AG08395 (cell line): Measurements from ENCODE around the gene CACNA1H.
A peak's percentile ranks its signal among the peaks of the same experiment; 100 is the strongest.

Source experiments
- DNase-seq: peaks from one replicate; pipeline ENCODE4 v3.0.0; 2012; ENCODE audit warnings: mixed read lengths, low spot score

The CACNA1H gene

DNA sequence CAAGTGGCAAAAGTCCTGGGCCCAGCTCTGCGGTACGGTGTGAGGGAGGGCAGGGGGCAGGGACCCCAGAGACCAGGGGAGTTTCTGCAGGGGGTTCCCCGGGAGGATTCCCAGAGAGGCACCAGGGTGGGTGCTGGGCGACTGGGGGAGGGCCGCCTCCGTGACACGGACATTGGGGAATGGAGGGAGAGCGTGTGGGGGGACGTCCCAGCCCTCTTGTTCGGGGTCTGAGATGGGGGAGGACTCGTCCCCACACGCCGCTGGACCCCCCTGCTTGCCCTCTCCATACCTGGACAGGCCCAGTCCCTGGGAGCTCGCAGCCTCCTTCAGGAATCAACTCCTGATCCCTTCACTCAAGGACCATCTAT, 30.5 kb upstream of the CACNA1H start:
- DNase-seq: no peak

DNA sequence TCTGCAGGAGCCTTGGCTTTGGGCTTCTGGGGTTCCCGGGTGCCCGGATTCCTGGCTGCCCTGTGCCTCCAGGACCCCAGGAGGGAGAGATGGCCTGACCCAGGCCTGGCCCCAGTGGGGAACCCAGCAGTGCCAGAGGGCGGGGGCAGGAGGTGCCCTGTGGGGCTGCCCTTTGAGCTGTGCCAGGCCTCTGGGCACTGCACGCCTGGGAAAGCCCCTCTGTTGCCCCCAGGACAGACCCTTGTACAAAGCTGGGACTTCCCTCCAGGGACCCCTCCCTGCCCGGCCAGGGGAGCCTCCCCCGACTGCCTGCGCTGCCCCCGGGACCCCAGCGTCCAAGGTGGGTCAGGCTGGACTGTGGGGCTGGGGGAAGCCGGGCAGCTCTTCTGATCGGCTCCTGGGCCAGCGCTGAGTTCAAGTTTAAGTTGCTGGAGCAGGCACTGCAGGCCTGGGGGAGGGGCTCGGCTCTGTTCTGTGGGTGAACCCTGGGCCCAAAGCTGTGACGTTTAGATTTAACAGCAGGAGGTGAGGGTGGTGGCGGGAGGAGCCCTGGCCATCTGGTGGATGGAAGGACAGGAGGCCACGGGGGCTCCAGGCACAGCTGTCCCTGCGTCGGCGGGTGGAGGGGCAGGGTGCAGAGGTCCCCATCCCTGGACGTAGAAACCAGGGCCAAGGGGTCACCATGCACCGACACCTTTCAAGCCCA, 29.2 kb upstream of the CACNA1H start:
- DNase-seq: no peak

DNA sequence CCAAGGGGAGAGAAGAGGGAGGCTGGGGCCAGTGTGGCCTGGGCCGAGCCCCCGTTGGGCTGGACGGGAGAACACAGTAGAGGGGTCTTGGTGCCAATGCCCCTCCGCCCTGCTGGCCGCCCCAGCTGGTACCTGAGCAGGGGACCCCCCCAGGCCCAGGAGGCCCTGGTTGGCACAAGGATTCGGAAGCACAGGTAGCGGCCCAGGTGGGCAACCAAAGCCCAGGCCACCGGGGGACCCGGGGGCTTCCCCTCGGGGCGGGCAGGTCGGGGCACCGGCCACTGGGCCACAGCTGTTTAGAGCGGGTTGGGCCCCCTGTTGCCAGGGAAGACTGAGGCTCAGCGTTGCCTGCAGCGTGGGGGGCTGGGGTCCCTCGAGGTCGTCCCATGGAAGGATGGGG, 28.6 kb upstream of the CACNA1H start:
- no peak for DNase-seq

DNA sequence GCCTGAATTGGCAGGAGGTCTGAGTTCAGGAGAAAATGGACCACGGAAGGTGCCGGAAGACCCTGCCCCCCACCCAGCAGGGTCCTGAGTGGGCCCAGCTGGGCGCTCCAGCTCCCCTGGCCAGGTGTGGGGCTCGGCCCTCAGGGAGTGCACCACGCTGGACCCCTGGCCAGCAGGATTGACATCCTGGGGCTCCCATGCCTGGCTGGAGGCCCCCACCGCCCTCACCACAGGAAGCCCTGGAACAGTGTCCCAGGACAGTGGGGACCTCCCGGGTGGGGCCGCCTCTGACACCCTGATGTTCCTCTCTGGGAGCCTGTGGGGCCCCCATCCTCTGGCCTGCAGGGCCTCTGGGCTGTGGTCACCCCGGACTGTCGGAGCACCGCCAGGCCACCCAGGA, 28.1 kb upstream of the CACNA1H start:
- DNase-seq: no peak

DNA sequence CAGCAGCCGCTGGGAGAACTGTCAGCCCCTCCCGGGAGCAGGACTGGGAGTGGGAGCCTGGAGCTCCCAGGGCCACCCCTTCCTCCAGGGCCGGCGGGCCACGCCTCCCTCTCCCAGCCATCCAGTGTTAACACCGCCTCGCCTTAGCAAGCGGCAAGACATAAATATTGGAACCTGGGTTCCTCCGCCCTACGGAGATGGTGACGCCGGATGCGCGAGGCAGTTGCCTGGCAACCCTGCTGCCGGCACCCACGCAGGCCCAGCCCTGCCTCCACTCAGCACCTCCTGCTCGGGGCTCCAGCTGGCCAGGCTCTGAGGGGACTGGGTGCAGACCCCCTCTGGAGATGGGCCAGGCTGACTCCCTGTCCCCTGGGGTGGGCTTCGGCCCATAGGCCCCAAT, 27.4 kb upstream of the CACNA1H start:
- peak; percentile 44 for DNase-seq

DNA sequence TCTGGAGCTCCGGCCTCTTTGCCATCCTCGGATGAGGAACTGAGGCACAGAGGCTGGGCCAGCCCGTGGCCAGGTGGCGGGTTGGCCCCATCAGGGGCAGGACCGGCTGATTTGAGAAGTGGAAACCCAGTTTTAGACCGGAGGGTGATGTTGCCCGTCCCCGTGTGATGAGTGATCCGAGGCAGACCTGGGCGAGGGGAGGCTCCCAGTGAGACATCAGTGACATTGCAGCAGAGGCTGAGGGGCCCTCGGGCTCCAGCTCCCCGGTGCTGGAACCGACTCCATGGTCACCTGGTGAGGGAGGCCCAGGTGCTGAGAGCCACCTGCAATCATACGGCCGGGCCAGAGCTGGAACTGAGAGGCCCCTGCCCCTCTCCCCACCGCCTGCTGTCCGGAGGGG, 26.9 kb upstream of the CACNA1H start:
- DNase-seq: no peak

DNA sequence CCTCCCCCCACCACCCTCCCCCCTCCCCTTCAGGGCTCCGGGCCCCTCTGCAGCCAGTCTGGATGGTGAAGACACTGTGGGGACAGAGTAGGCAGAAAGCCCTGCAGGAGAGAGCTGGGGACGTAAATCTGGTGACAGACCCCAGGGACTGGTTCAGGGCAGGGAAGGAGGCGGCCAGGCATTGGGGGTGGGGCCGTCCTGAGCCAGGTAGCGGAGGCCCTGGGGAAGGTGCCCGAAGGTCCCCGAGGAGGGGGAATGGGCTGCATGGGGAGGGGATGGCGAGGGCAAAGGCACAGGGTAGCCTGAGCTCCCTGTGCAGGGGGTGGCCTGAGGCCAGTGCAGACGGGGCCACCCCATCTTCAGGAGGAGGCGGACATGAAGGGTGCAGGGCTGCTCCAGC, 26.3 kb upstream of the CACNA1H start:
- DNase-seq: no peak

DNA sequence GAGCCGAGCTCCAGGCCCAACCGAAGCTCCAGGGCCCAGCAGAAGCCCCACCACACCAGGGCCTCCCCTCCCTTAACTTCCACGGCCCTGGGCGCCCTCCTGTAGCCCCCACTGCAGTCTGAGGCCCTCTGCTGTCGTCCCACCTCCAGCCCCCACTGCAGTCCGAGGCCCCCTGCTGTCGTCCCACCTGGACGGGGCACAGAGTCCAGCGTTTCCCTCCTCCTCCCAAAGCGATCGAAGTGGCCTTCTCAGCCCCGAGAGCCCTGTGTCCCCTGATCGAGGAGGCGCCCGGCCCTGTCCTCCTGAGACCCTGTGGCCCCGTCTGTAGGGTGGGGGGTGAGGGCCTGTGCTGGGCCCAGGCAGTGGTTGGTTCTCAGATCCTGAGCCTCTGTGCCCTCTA, 25.8 kb upstream of the CACNA1H start:
- DNase-seq: no peak

DNA sequence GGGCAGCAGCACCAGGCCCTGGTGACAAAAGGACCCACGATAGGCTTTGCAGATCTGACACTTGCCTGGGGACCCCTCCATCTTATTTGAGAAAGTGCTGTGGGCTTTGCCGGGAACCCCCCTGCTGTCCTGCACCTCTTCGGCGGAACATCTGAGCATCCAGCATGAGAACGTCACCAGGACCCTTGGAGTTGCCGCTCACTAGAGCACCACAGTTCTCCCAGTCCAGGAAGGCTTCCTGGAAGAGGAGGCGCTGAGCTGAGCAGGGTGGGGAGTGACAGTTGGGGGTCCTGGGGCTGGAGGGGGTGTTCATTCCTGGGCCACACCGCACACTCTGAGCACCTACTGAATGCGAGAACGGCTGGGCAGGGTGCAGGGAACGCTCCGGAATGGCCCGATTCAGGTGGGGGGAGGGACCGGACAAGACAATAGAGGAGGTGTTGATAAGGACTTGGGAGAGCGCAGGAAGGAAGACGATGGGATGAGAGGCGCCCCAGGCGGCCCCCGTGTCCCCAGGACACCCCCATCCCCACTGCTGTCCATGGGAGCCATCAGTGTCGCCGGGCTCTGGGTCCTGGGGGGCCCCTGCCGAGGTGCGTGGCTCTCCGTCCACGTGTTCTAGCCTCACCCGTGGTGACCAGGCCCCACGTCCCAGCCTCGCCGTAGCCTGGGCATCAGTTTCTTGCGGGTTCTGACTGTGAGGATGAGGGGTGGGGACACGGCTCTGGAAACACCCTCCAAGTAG, 24.8 kb upstream of the CACNA1H start:
- no peak for DNase-seq

DNA sequence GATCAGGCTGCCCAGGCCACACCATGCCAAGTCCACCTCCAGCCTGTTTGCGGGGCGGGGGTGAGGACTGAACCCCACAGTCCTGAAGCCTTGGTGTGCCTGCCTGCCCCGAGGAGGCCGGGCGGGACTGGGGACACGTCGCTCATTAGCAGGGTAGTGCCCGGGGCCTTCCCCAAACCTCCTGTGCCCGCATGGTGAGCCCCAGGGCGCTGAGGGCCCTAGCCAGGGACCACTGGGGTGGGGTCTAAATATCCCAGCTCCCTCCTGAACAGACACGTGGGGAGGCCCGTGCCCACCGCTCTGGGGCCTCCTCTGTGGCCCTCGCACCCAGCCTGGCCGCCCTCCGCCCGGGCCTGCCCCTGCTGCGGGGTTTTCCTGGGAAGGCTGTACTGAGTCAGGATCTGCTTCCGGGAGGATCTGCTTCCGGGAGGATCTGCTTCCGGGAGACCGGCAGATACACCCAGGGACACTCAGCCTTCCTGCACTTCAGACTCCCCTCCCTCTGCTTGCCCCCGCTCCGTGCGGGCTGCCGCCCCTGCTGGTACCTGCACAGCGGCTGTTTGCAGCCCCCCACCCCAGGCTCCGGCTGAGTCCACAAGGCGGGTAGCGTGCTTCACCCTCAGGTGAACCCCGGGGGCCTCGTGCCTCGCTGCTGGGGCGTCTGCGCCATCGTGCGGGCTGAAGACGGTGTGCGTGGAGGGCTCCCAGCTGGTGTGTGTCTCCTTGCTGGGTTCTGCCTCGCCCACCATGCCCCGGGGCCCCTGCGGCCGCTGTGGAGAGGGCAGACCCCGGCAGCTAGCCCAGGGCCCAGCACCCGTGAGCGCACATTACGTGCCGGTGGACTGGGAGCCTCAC, 23.6 kb upstream of the CACNA1H start:
- no peak for DNase-seq

DNA sequence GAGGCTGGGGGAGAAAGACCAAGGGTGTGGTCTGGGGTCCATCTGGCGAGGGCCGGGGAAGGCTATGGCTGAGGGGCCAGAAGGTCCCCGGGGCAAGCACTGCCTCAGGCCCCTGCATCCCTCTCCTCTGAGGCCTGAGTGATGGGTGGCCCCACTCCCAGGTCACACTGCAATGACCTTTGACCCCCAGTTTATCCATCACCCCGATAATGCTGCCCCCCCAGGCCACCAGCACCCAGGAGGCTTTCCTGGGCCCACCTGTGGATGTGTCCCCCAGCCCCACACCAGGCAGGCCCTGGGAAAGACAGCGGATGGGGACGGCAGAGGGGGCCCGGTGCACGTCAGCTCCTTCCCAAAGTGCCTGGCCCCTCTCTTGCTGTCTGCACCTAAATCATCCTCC, 22.5 kb upstream of the CACNA1H start:
- no peak for DNase-seq

DNA sequence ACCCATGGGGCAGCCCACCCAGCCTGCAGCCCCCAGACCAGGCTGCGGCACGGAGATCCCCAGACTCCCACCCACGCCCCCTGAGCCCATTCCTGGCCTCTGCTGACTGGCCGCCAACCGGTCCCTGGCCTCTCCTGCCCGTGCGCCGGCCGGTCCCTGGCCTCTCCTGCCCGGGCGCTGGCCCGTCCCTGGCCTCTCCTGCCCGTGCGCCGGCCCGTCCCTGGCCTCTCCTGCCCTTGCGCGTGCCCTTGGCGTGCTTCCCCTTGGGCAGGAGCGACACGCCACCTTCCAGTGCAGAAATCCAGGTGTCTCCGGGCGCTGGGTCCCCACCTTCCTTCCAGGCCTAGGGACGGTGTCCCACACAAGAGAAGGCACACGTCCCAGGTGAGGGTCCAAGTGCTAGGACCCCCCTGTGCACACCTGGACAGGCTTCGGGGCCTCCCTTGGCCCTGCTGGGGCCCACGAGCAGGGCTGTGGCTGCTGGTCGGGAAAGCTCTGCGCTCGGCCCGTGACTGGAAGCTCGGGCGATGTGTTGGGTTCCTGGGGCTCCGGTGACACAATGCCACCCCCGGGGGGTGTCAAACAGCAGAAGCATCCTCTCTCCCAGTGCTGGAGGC, 21.4 kb upstream of the CACNA1H start:
- no peak for DNase-seq

DNA sequence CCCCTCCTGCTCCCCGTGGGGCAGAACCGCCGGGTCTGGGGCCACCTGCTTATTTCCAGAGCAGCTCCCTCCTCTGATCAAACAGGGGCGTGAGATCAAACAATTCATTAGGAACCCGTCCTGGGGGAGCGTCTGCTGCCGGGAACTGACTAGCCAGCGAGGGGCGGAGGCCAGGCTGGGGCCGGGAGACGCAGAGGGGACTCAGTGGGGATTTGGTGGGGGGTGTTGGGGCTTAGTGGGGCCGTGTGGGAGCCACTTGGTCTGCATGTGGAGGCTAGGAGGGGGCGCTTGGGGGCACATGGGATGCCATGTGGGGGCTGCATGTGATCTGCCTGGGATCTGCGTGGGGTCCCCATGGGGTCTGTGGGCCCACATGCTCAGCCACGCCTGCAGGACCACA, 20.5 kb upstream of the CACNA1H start:
- DNase-seq: no peak

DNA sequence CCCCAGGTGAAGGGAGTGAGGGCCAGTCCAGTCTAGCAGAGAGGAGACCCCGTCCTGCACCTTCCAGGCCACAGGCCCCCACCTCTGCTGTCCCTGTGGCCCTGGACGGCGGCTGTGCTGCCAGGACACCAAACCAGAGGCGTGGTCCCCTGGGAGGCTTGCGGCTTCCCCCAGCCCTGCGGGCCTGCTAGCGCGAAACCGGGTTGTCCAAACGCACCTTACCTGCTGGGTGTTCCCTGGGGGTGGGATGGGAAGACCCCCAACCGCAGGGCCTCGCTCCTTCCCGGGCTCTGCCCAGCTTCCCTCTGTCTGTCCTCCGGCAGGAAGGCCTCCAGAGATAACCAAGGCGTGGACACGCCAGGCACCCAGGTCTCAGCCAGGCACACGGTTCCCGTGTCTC, 19.6 kb upstream of the CACNA1H start:
- no peak for DNase-seq

DNA sequence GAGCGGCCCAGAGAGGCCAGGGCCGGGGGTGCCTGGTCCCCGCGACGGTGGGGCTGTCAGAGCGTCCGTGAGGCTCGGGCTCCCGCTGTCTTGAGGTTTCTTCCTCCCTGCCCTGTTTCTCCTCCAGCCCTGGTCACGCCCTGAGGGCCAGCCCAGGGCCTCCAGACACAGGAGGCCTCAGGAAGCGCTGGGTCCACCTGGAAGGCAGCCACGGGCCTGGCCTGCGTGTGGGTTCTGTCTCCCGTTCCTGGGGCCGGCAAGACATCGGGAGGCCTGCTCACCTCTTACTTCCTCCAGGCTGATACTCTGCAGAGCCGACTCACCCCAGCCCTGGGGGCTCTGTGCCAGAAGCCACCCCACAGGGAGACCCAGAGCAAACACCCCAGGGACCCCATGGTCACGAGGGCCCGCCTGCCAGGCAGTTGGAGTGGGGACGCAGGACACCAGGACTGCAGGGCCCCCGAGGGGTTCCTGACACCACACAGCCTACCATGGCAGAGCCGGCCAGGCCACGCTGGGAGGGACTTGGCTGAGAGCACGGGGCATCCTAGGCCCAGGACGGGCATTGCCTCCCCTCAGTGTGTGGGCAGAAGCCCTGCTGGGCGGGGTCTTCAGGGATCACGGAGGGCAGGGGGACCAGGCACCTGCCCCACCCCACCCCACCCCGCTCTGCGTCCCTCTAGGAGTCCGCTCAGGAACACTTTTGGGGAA, 18.9 kb upstream of the CACNA1H start:
- no peak for DNase-seq

DNA sequence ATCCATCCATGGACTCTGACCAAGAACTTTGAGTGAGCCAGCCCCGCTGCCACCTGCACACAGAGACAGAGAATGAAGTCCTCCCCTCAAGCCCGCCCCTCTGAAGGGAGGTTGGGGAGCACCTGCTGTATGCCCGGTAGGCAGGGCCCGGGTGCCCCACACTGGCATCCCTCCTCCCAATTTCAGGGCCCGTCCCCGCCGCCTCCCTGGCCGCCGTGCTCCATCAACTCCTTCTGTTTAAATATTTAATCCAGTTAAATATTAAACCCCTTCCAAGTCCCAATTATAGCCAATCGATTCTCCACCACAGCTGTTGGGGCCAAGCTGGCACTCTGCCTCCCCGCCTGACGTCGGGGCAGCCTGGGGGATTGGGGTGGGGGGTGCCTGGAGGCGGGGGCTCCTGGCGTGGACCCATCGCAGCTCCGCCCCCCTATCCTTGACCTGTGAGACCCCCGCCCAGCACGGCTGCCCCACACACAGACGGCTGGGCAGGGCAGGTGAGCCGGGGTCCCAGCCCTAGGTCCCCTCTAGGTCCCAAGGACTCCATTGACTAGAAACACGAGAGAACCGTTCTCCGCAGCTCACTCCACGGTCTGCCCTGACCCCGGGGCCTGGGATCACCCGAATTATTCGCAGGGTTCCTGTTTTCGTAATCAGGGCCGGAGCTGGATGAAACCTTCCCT, 18.0 kb upstream of the CACNA1H start:
- DNase-seq: no peak

DNA sequence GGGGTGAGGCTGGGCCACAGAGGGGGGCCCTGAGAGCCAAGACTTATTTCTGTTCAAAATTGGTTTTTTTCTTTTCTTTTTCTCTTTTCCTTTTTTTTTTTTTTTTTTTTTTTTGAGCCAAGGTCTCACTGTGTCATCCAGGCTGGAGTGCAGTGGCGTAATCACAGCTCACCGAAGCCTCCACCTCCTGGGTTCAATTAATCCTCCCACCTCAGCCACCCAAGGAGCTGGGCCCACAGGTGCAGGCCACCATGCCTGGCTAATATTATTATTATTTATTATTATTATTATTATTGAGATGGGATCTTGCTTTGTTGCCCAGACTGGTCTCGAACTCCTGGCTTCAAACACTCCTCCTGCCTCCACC, 17.5 kb upstream of the CACNA1H start:
- DNase-seq: no peak

DNA sequence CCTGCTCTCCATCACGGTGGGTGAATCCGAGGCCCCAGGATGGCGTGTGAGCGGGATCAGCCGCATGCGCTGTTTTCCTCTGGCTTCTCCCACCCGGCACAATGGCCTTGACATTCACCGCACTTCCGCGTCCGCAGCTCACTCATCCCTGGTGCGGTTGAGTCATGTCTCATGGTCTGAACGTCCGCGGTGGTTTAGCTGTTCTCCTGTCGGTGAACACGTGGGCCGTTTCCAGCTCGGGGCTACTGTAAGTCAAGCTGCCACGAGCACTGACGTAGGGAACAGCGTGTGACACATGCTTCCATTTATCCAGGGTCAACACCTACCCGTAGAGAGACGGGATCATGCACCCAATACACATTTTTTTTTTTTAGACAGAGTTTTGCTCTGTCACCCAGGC, 15.3 kb upstream of the CACNA1H start:
- DNase-seq: no peak

DNA sequence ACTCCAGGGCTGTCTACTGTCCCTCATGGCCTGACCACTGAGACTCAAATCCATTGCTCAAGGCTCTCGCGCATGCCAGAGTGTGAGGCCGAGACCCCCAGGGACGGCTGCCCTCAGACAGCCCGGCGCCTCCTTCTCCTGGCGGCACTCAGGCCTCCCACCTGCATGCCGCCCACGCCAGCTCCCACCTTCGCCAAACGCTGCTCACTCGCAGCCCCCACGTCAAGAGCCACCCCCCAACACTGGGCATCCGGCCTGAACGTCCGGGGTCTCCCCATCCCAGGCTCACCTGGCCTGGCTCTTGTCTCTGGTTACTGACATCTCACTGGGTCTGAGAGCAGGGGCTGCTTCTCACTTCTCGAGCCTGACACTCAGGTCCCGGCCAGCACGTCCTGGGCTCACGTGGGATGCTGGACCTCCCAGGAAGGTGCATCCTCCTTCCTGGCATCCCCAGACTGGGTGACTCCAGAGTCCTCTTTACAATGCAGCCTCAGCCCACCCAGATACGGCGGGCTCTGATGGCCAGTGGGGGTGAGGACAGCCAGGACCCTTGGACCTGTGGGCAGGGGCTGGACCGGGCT, 12.2 kb upstream of the CACNA1H start:
- no peak for DNase-seq

DNA sequence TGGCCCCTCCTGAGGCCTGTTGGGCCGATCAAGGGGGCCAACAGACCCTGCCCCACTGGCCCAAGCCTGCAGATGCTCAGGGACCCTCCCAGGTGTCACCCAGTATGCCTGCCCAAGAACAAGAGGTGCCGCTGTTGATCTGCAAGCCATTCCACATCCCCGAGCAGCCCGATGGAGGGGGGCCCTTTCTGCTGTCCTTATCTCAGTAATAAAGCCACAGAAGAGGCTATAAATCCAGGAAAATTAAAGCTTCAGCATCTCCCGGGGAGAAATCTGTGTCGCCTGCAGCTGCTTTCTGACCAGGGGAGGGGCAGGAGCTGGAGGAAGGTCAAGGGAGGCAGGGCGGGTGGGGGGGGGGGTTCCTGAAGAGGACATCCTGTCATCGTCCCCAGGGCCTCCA, 11.7 kb upstream of the CACNA1H start:
- DNase-seq: no peak

DNA sequence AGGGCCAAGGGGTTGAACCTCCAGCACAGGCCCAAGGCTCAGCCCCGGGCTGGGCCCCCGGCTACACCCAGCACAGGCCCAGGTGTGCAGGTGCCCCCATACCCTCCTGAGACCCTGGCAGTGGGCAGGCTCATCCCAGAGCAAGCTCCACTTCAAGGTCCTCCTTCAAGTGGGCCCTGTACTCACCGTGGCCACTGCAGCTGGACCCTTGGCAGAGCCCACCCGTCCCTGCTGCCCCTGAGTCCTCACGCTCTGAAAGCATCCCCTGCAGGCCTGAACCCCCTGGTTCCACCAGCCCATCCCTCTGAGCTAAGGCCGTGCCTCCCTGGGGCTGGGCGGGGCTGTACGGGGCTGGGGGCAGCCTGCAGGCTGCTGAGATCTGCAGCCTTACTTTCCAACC, 11.2 kb upstream of the CACNA1H start:
- no peak for DNase-seq
